H1 (cell line): ENCODE data around the gene ARRB1. TPM values are rescaled to one million over a fixed set of nuclear protein-coding genes. Genes with fewer than 3 reads are reported as not detected.

Experiments
- CTCF ChIA-PET: fragments of 300-600 bp; sonication (Branson Sonifier 250); formaldehyde crosslinking; loops from one replicate; lab custom pipeline; 2021; ENCODE audit not compliant: partially characterized antibody; lab: Charles Lee
- POLR2A ChIA-PET: fragments of 300-600 bp; sonication (Branson Sonifier 250); formaldehyde crosslinking; loops from one replicate; lab custom pipeline; 2021; ENCODE audit warnings: inconsistent platforms; ENCODE audit not compliant: partially characterized antibody; lab: Charles Lee
- DNase-seq, 2 experiments: peaks; one replicate each; pipeline versions ENCODE4 v3.0.0 to v3.0.0-alpha.2; 2010 to 2022; ENCODE audit warnings: low spot score in 2 of 2, low read depth in 1 of 2, mixed read lengths in 1 of 2
- FAIRE-seq: peaks from 2 replicates; lab custom pipeline; 2011; peaks lifted over from hg19 to GRCh38; lab: Jason Lieb, UNC
- H2AFZ ChIP-seq: 2 replicates; pipeline ENCODE4 v1.8.1; 2012; ENCODE audit warnings: low read length, inconsistent platforms
- H2AK5ac ChIP-seq: 2 replicates; pipeline ENCODE4 v1.6.1; 2013; ENCODE audit warnings: low read depth, low read length
- H2BK120ac ChIP-seq: replicated peaks from 2 replicates; pipeline ENCODE3; 2013; ENCODE audit warnings: low read depth, low read length, inconsistent platforms
- H2BK12ac ChIP-seq: 2 replicates; pipeline ENCODE4 v1.6.1; 2013; ENCODE audit warnings: low read depth, low read length
- H2BK15ac ChIP-seq: 2 replicates; pipeline ENCODE4 v1.6.1; 2013; ENCODE audit warnings: low read length
- H2BK20ac ChIP-seq: 2 replicates; pipeline ENCODE4 v1.6.1; 2013; ENCODE audit warnings: low read length
- H2BK5ac ChIP-seq: 2 replicates; pipeline ENCODE4 v1.6.1; 2013; ENCODE audit warnings: low read depth, low read length
- H3K14ac ChIP-seq: 2 replicates; pipeline ENCODE4 v1.6.1; 2013; ENCODE audit warnings: inconsistent platforms; ENCODE audit not compliant: insufficient read length
- H3K18ac ChIP-seq: 2 replicates; pipeline ENCODE4 v1.6.1; 2013; ENCODE audit warnings: low read length; ENCODE audit errors: extremely low read depth
- H3K23ac ChIP-seq: 2 replicates; pipeline ENCODE4 v1.6.1; 2013; ENCODE audit warnings: inconsistent platforms; ENCODE audit not compliant: insufficient read length
- H3K23me2 ChIP-seq: 2 replicates; pipeline ENCODE4 v1.6.1; 2013; ENCODE audit warnings: low read depth, low read length
- H3K27ac ChIP-seq: 2 replicates; pipeline ENCODE4 v1.6.1; 2011; ENCODE audit warnings: low read depth, low read length, inconsistent platforms
- H3K27me3 ChIP-seq, 4 experiments: replicated peaks in 1 of 4; 1 replicate in 1 of 4; 2 replicates in 3 of 4; pipeline versions ENCODE4 v1.6.1 to v1.8.1; 2011 to 2013; ENCODE audit warnings: low read length in 3 of 4, mild to moderate bottlenecking in 3 of 4, inconsistent platforms in 2 of 4, mixed read lengths in 2 of 4, moderate library complexity in 1 of 4; ENCODE audit not compliant: control insufficient read depth in 3 of 4, insufficient read depth in 3 of 4; ENCODE audit errors: extremely low read depth in 1 of 4
- H3K36me3 ChIP-seq, 4 experiments: 2 replicates each; pipeline versions ENCODE4 v1.6.1 to v1.8.1; 2011 to 2013; ENCODE audit warnings: mild to moderate bottlenecking in 4 of 4, low read length in 3 of 4, moderate library complexity in 2 of 4, control low read depth in 1 of 4, inconsistent platforms in 1 of 4; ENCODE audit not compliant: insufficient read depth in 4 of 4, control insufficient read depth in 2 of 4
- H3K4ac ChIP-seq: replicated peaks from 2 replicates; pipeline ENCODE3; 2013; ENCODE audit warnings: low read length, low read depth, mixed read lengths, inconsistent platforms; ENCODE audit not compliant: insufficient read length
- H3K4me1 ChIP-seq, 4 experiments: replicated peaks in 1 of 4; 1 replicate in 1 of 4; 2 replicates in 3 of 4; pipeline versions ENCODE4 v1.6.1 to v1.8.1; 2011 to 2013; ENCODE audit warnings: low read length in 3 of 4, inconsistent platforms in 2 of 4, mixed read lengths in 1 of 4; ENCODE audit not compliant: insufficient read depth in 4 of 4, control insufficient read depth in 3 of 4
- H3K4me2 ChIP-seq, 2 experiments: 2 replicates each; pipeline versions ENCODE4 v1.6.1 to v1.8.1; 2011 to 2013; ENCODE audit warnings: low read depth in 2 of 2, low read length in 2 of 2, control low read depth in 1 of 2, inconsistent platforms in 1 of 2, mild to moderate bottlenecking in 1 of 2; ENCODE audit not compliant: insufficient read depth in 1 of 2
- H3K4me3 ChIP-seq, 4 experiments: fragments of 200-600, 300-600 bp in 1 of 4; sonication (generic), shearing (Covaris generic), sonication (Bioruptor Twin) in 1 of 4; 2 replicates each; pipeline versions ENCODE4 v1.5.1 to v1.8.1; 2011 to 2016; ENCODE audit warnings: low read length in 4 of 4, low read depth in 3 of 4, control low read depth in 2 of 4, inconsistent platforms in 2 of 4, mild to moderate bottlenecking in 2 of 4, mixed read lengths in 1 of 4, moderate library complexity in 1 of 4; ENCODE audit not compliant: insufficient read depth in 2 of 4; ENCODE audit errors: extremely low read depth in 1 of 4
- H3K56ac ChIP-seq: replicated peaks from 2 replicates; pipeline ENCODE3; 2013; ENCODE audit warnings: low read depth, mild to moderate bottlenecking, mixed read lengths, low read length, inconsistent platforms; ENCODE audit not compliant: insufficient read length
- H3K79me1 ChIP-seq: 2 replicates; pipeline ENCODE4 v1.6.1; 2013; ENCODE audit warnings: low read depth, low read length, control low read depth
- H3K79me2 ChIP-seq, 2 experiments: 2 replicates each; pipeline versions ENCODE4 v1.6.1 to v1.8.1; 2012 to 2013; ENCODE audit warnings: low read length in 2 of 2, mild to moderate bottlenecking in 2 of 2, inconsistent platforms in 1 of 2; ENCODE audit not compliant: insufficient read depth in 2 of 2, control insufficient read depth in 1 of 2
- H3K9ac ChIP-seq, 4 experiments: replicated peaks in 1 of 4; 1 replicate in 1 of 4; 2 replicates in 3 of 4; pipeline versions ENCODE4 v1.6.1 to v1.8.1; 2011 to 2013; ENCODE audit warnings: low read depth in 3 of 4, low read length in 3 of 4, control low read depth in 2 of 4, mild to moderate bottlenecking in 2 of 4, moderate library complexity in 2 of 4, inconsistent platforms in 1 of 4; ENCODE audit errors: extremely low read depth in 1 of 4
- H3K9me3 ChIP-seq, 2 experiments: 2 replicates each; pipeline versions ENCODE4 v1.6.1 to v1.8.1; 2012 to 2013; ENCODE audit warnings: mild to moderate bottlenecking in 2 of 2, moderate library complexity in 2 of 2, control low read depth in 1 of 2, inconsistent platforms in 1 of 2, low read depth in 1 of 2, low read length in 1 of 2, mixed read lengths in 1 of 2; ENCODE audit not compliant: insufficient read depth in 2 of 2
- H4K20me1 ChIP-seq, 2 experiments: replicated peaks in 1 of 2; 2 replicates each; pipeline versions ENCODE3 to v1.8.1; 2011 to 2013; ENCODE audit warnings: inconsistent platforms in 2 of 2, low read length in 2 of 2, mild to moderate bottlenecking in 1 of 2; ENCODE audit not compliant: insufficient read depth in 2 of 2, control insufficient read depth in 1 of 2
- H4K5ac ChIP-seq: 2 replicates; pipeline ENCODE4 v1.6.1; 2013; ENCODE audit warnings: low read length, low read depth, mixed read lengths, inconsistent platforms; ENCODE audit not compliant: insufficient read length
- H4K8ac ChIP-seq: 2 replicates; pipeline ENCODE4 v1.8.0; 2013; ENCODE audit warnings: mild to moderate bottlenecking, moderate library complexity, low read length, inconsistent platforms; ENCODE audit not compliant: insufficient read depth; ENCODE audit errors: extremely low read depth
- H4K91ac ChIP-seq: replicated peaks from 2 replicates; pipeline ENCODE3; 2013; ENCODE audit warnings: low read length, mixed read lengths, inconsistent platforms; ENCODE audit not compliant: insufficient read length
- ASH2L ChIP-seq: fragments of 200-600, 300-600 bp; sonication (generic); IDR thresholded peaks from one replicate; pipeline ENCODE4 v1.7.1; 2017; ENCODE audit warnings: low read length
- GABPA ChIP-seq: IDR thresholded peaks from 2 replicates; pipeline ENCODE4 v1.6.1; 2011; ENCODE audit warnings: mild to moderate bottlenecking, low read length, moderate library complexity, borderline replicate concordance; ENCODE audit not compliant: insufficient read depth
- HDAC6 ChIP-seq: IDR thresholded peaks from one replicate; pipeline ENCODE4 v1.7.1; 2012; ENCODE audit warnings: low read depth, mild to moderate bottlenecking, inconsistent platforms, low read length, moderate library complexity
- KDM5A ChIP-seq: fragments of 200-600 bp; IDR thresholded peaks from 2 replicates; pipeline ENCODE4 v1.7.1; 2012; ENCODE audit warnings: mild to moderate bottlenecking, low read length, inconsistent platforms, mixed read lengths
- MAX ChIP-seq: IDR thresholded peaks from 2 replicates; pipeline ENCODE4 v1.6.1; 2012; ENCODE audit warnings: inconsistent platforms
- NANOG ChIP-seq: IDR thresholded peaks from 2 replicates; pipeline ENCODE4 v1.6.1; 2011; ENCODE audit warnings: low read length, low read depth, mild to moderate bottlenecking, inconsistent platforms; ENCODE audit not compliant: insufficient read depth, poor library complexity, severe bottlenecking
- RAD21 ChIP-seq, 2 experiments: IDR thresholded peaks in 1 of 2; conservative IDR thresholded peaks in 1 of 2; 2 replicates each; pipeline ENCODE4 v1.6.1; 2011; ENCODE audit warnings: low read depth in 2 of 2, low read length in 2 of 2, improper control_type of control experiment in 1 of 2, inconsistent platforms in 1 of 2, mild to moderate bottlenecking in 1 of 2, moderate library complexity in 1 of 2
- SUZ12 ChIP-seq: fragments of 200-600 bp; sonication (generic); IDR thresholded peaks from 2 replicates; pipeline ENCODE4 v1.6.1; 2012; ENCODE audit warnings: mild to moderate bottlenecking, inconsistent platforms, low read length, moderate library complexity, mixed read lengths
- YY1 ChIP-seq: IDR thresholded peaks from 2 replicates; pipeline ENCODE4 v1.6.1; 2011; ENCODE audit warnings: low read depth, mild to moderate bottlenecking, low read length
- WGBS, 2 experiments: shearing (Covaris generic) in 1 of 2; methylation state at CpG; one replicate each; pipeline versions ENCODE4 v1.1.6 to v1.1.7; 2013 to 2015; ENCODE audit warnings: low lambda C conversion rate in 2 of 2, mixed read lengths in 2 of 2, inconsistent platforms in 1 of 2, low coverage in 1 of 2, missing lambda C conversion rate in 1 of 2; ENCODE audit not compliant: insufficient replicate concordance in 2 of 2, insufficient coverage in 1 of 2, insufficient read length in 1 of 2; ENCODE audit errors: extremely low coverage in 1 of 2, missing lambda C conversion rate in 1 of 2; 5-methylcytosine and 5-hydroxymethylcytosine counted together
- polyA plus RNA-seq, 7 experiments: library from polyadenylated mRNA; depleted of rRNA in 3 of 7; stranded (reverse) in 5 of 7; unstranded in 2 of 7; fragments of >200 nt in 5 of 7; fragments of 200-250 nt in 2 of 7; gene quantifications; 1 replicate in 5 of 7; 2 replicates in 1 of 7; 4 replicates in 1 of 7; pipeline versions ENCODE4 v1.2.1 to v1.2.3, GENCODE V29; 2011 to 2013; ENCODE audit warnings: missing spikeins in 2 of 7, mixed read lengths in 2 of 7
- total RNA-seq: library from RNA; stranded (reverse); fragmentation: NEBNext Ultra II Directional; extraction: Animal tissue kit (Norgen Biotek cat#: 25700); gene quantifications from 2 replicates; pipeline ENCODE4 v1.2.1, GENCODE V29; 2021
- TF ChIP-seq, protein P1 (sequence below), 3 experiments: IDR thresholded peaks; 1 replicate in 2 of 3; 2 replicates in 1 of 3; pipeline versions ENCODE4 v1.5.1 to v1.6.1; 2011; ENCODE audit warnings: low read length in 3 of 3, mild to moderate bottlenecking in 3 of 3, inconsistent platforms in 2 of 3, low read depth in 1 of 3, moderate library complexity in 1 of 3; ENCODE audit not compliant: insufficient read depth in 1 of 3; ENCODE audit errors: control extremely low read depth in 1 of 3

The ARRB1 gene
- total and polyA plus RNA-seq, 2 of the 8 experiments (the other 6 are each of a cell fraction or from before 2014, with no cell fraction given): 9.4 to 31.8 TPM

GRCh38 chr11:75324189-75324588 lies 27.3 kb downstream of the ARRB1 start:
- no peak overlapping the region for H3K4ac ChIP-seq
- H3K9ac ChIP-seq: no peak overlapping the region
- CTCF ChIA-PET: interaction anchor here (0.7 to 2.2 kb wide), 6 partner anchors 14 to 99 kb away, joined by 3 to 15 read pairs (median 4); no protein-coding TSS in a partner anchor
- TF ChIP-seq ASH2L (no peak), SUZ12 (no peak), GABPA (no peak), HDAC6 (no peak), NANOG (no peak), MAX (no peak), YY1 (no peak), KDM5A (no peak), RAD21 (IDR thresholded peaks at IDR 0.05 in 1 of 2, conservative IDR thresholded peaks at IDR 0.05 in 1 of 2; ENCODE audit: low read depth in 2 of 2, low read length in 2 of 2) (no peak)
- TF ChIP-seq, protein P1, sequence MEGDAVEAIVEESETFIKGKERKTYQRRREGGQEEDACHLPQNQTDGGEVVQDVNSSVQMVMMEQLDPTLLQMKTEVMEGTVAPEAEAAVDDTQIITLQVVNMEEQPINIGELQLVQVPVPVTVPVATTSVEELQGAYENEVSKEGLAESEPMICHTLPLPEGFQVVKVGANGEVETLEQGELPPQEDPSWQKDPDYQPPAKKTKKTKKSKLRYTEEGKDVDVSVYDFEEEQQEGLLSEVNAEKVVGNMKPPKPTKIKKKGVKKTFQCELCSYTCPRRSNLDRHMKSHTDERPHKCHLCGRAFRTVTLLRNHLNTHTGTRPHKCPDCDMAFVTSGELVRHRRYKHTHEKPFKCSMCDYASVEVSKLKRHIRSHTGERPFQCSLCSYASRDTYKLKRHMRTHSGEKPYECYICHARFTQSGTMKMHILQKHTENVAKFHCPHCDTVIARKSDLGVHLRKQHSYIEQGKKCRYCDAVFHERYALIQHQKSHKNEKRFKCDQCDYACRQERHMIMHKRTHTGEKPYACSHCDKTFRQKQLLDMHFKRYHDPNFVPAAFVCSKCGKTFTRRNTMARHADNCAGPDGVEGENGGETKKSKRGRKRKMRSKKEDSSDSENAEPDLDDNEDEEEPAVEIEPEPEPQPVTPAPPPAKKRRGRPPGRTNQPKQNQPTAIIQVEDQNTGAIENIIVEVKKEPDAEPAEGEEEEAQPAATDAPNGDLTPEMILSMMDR (IDR thresholded peaks at IDR 0.05; ENCODE audit: control extremely low read depth in 1 of 3, insufficient read depth in 1 of 3, low read depth in 1 of 3, low read length in 3 of 3): no peak

More at GRCh38 chr11:75324189-75324588, 27.3 kb downstream of the ARRB1 start:
- Histone ChIP-seq H3K4me2 (no peak overlapping the region), H3K79me2 (no peaks in the 10 kb centered on the region), H3K23ac (no peak overlapping the region), H3K27me3 (no peaks in the 10 kb centered on the region), H3K4me1 (peaks cover 0 to 5% (median under 1%) of the 10 kb centered on the region in 4 experiments; a peak in 4 of 7 replicates), H4K8ac (peak overlapping the region; percentile 45; the same call in 1 of the 2 replicates), H2BK15ac (no peak overlapping the region), H3K18ac (0 out of 2 replicates have a peak overlapping the region, but pooled peaks have one; percentile 25), H4K5ac (no peak overlapping the region), H2AFZ (no peak overlapping the region), H2BK120ac (no peak overlapping the region), H2AK5ac (peak overlapping the region; percentile 67; the same call in 1 of the 2 replicates), H3K79me1 (no peaks in the 10 kb centered on the region), H2BK20ac (0 out of 2 replicates have a peak overlapping the region, but pooled peaks have one; percentile 67), H3K23me2 (no peaks in the 10 kb centered on the region), H2BK12ac (peak overlapping the region; percentile 71; the same call in 1 of the 2 replicates), H3K14ac (no peak overlapping the region), H2BK5ac (peak overlapping the region; percentile 56; the same call in 1 of the 2 replicates), H3K9me3 (no peaks in the 10 kb centered on the region), H3K4me3 (no peak overlapping the region), H4K20me1 (peaks cover 0 to 1% of the 10 kb centered on the region in 2 experiments), H3K56ac (no peak overlapping the region), H4K91ac (no peak overlapping the region), H3K36me3 (no peaks in the 10 kb centered on the region), H3K27ac (no peak overlapping the region)
- 87% methylated on average over 12 of the region's 12 CpGs; no CpG with 5 or more reads in 1 of the 2 experiments for WGBS, 2 experiments
- POLR2A ChIA-PET: interaction anchor here (0.6 to 2.7 kb wide), 4 partner anchors 7 to 67 kb away, joined by 3 to 10 read pairs (median 6); no protein-coding TSS in a partner anchor
- DNase-seq: no peak
- no peak for FAIRE-seq
